Sigmoid colon (tissue), 7 donors: Measurements from ENCODE around the gene RAD23B. TPM values are rescaled to one million over a fixed set of nuclear protein-coding genes. Genes with fewer than 3 reads are reported as not detected.

ENCODE experiments used
- DNase-seq: peaks from one replicate; pipeline ENCODE4 v3.0.0-alpha.2; 2019
- H3K27ac ChIP-seq, 4 donors: fragments of 200-600 bp; sonication (generic); one replicate each; pipeline ENCODE4 v1.5.1; 2016 to 2019; ENCODE audit warnings: mild to moderate bottlenecking in 1 of 4
- H3K27me3 ChIP-seq, 3 donors: fragments of 200-600 bp; sonication (generic); one replicate each; pipeline ENCODE4 v1.5.1; 2019; ENCODE audit warnings: mild to moderate bottlenecking in 1 of 3
- H3K36me3 ChIP-seq, 4 donors: fragments of 200-600 bp; sonication (generic); one replicate each; pipeline ENCODE4 v1.5.1; 2016 to 2019
- H3K4me1 ChIP-seq, 4 donors: fragments of 200-600 bp; sonication (generic); one replicate each; pipeline ENCODE4 v1.5.1; 2017 to 2019
- H3K4me3 ChIP-seq, 4 donors: fragments of 200-600 bp; sonication (generic); one replicate each; pipeline ENCODE4 v1.5.1; 2017 to 2019; ENCODE audit warnings: mild to moderate bottlenecking in 2 of 4, moderate library complexity in 1 of 4
- H3K9me3 ChIP-seq, 4 donors: fragments of 200-600 bp in 3 of 4; sonication (generic) in 3 of 4; one replicate each; pipeline versions ENCODE4 v1.5.1 to v1.6.1; 2013 to 2019
- CTCF ChIP-seq, 4 experiments: fragments of 450-650 bp in 3 of 4; fragments of 200-600 bp in 1 of 4; IDR thresholded peaks; one replicate each; pipeline ENCODE4 v1.5.1; 2016 to 2019; ENCODE audit warnings: antibody characterized with exemption in 4 of 4, mild to moderate bottlenecking in 3 of 4, moderate library complexity in 2 of 4
- EP300 ChIP-seq, 4 donors: sonication (generic); formaldehyde crosslinking; IDR thresholded peaks; one replicate each; pipeline ENCODE4 v1.6.1; 2017; ENCODE audit warnings: antibody characterized with exemption in 4 of 4
- POLR2A ChIP-seq, 2 donors: fragments of 450-650 bp; IDR thresholded peaks; one replicate each; pipeline ENCODE4 v1.6.1; 2016; ENCODE audit warnings: antibody characterized with exemption in 2 of 2, mild to moderate bottlenecking in 2 of 2, moderate library complexity in 2 of 2
- POLR2AphosphoS5 ChIP-seq, 4 donors: sonication (generic); formaldehyde crosslinking; IDR thresholded peaks; one replicate each; pipeline ENCODE4 v1.6.1; 2017; ENCODE audit warnings: antibody characterized with exemption in 4 of 4
- WGBS, 2 donors: extraction: QIAGEN DNeasy Blood & Tissue Kit; methylation state at CpG; one replicate each; pipeline ENCODE4 v1.1.7; 2013; 5-methylcytosine and 5-hydroxymethylcytosine counted together
- intact Hi-C: fragments of 100-400 bp; cut with DNase I; formaldehyde crosslinking; loops from one replicate; pipeline ENCODE4 v1.15.1; 2023
- polyA plus RNA-seq, 3 donors: library from polyadenylated mRNA; stranded (reverse); fragments of 200-250 nt; gene quantifications; one replicate each; pipeline ENCODE4 v1.2.3, GENCODE V29; 2013
- total RNA-seq, 4 donors: library from RNA; depleted of rRNA; stranded (reverse); fragments of >200 nt; gene quantifications; one replicate each; pipeline ENCODE4 v1.1.0, GENCODE V29; 2016
- donor health status: healthy with polysubstance abuse.
- donor health status: Bipolar disorder and iron deficiency.
- donor health status: healthy.

RAD23B gene
- total RNA-seq, result 10 to 100 TPM; 61.9 to 74.3 (median 66.4) TPM
- polyA plus RNA-seq, result 10 to 100 TPM; 58.3 to 66.8 (median 61.2) TPM

DNA sequence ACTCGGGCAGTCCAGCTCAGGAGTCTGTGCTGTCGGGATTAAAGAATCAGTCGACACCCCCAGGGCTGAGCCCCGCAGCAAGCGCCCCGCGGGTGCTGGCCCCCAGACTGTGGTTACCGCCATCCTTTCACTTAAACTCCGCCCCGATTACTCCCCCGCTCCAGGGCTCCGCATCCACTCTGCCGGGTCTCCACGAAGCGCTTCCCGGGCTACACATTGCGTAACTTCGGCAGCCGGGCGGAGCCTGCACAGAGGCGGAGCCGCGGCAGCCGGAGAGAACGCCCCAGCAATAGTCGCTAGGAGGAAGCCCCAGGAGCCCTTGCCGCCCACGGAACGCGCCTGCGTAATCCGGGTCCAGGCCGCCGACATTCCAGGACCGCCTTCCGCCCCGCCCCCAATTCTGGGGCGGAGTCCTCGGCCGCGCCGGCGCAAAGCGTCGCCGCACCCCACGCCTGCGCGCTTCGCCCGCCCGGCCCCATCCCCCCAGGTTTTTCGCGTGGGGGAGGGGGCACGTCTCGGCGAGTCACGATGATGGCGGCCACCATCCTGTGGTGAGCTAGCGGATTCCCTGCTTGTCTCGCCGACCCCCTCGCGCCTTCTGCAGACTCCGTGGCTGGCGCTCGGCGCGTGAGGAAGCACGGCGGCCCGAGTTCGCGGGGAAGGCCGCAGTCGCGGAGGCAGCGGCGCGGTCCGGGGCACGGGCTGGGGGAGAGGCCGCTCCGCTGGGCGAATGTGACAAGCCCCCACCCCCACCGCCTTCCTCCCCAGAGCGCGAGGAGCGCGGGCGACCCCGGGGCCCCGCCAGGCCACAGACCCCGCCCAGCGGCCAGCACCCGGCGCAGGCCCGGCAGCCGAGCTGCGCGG is at the start of gene RAD23B:
Gene RAD23B, plus strand, starts transcription at position 521 of the 864 bp plus-strand sequence. CDS start 351 bp downstream, outside the sequence.
- TF ChIP-seq POLR2A (IDR thresholded peaks at IDR 0.05) (peak; percentile 74 to 81), CTCF (IDR thresholded peaks at IDR 0.05) (no peak), POLR2AphosphoS5 (IDR thresholded peaks at IDR 0.05) (peak; percentile 94 to 97 (median 96)), EP300 (IDR thresholded peaks at IDR 0.05) (peak in 2 of 4 donors; percentile 11 to 39)
- WGBS, 2 donors, result 0 to 1% methylated on average over 101 of the region's 101 CpGs
- Histone ChIP-seq H3K27me3 (no peaks in the 10 kb centered on the region), H3K27ac (peak within 1 kb of the TSS; percentile 99 to 100 (median 99)), H3K9me3 (no peaks in the 10 kb centered on the region), H3K4me3 (peak within 1 kb of the TSS; percentile 94 to 99 (median 96)), H3K4me1 (peaks cover 0 to 46% (median 31%) of the 10 kb centered on the region in 4 donors), H3K36me3 (no peaks in the 10 kb centered on the region)
- intact Hi-C loops, result loop anchor here (10.0 kb wide), 3 partner anchors 352 to 772 kb away; no protein-coding TSS in a partner anchor
- DNase-seq, result peak; percentile 99

GRCh38 chr9:107235765-107236442 is 47.2 kb upstream of the RAD23B start:
- no peak for DNase-seq
- no peaks in the 10 kb centered on the region for H3K4me1 ChIP-seq
- WGBS, 2 donors, result 84 to 90% methylated on average over 3 of the region's 3 CpGs
- no peaks in the 10 kb centered on the region for H3K36me3 ChIP-seq
- H3K4me3 ChIP-seq, result no peak overlapping the region
- intact Hi-C loops, result no loop called here
- H3K9me3 ChIP-seq, result no peaks in the 10 kb centered on the region
- H3K27ac ChIP-seq, result no peak overlapping the region
- H3K27me3 ChIP-seq, result no peaks in the 10 kb centered on the region
- no peak for TF ChIP-seq EP300 (IDR thresholded peaks at IDR 0.05)

DNA sequence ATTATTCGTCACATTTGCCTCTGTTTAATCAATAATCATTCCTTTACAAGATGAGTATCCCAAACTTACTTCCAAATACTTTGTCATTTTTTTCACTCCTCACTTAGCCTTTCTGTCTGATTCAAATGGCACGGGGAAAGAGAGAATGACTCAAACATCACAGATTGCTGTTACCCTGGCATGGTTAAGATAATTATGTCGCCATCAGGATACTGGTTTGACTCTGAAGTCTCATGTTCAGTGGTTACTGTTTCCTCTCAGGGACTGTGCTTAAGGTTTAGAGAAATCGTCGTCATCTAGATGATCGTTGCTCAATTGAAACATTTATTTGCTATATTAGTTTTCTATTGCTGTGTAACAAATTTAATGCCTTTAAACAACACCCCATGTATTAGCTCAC is 45.2 kb upstream of the RAD23B start:
- Histone ChIP-seq H3K27ac (no peak overlapping the region), H3K4me3 (no peak overlapping the region), H3K36me3 (no peaks in the 10 kb centered on the region), H3K4me1 (no peaks in the 10 kb centered on the region), H3K9me3 (no peaks in the 10 kb centered on the region), H3K27me3 (no peaks in the 10 kb centered on the region)
- DNase-seq, result no peak
- TF ChIP-seq CTCF (IDR thresholded peaks at IDR 0.05) (no peak), EP300 (IDR thresholded peaks at IDR 0.05) (no peak), POLR2A (IDR thresholded peaks at IDR 0.05) (no peak), POLR2AphosphoS5 (IDR thresholded peaks at IDR 0.05) (no peak)
- WGBS, 2 donors, result 90 to 93% methylated on average over 6 of the region's 6 CpGs
- intact Hi-C loops, result no loop called here

GRCh38 chr9:107239474-107239873 is 43.6 kb upstream of the RAD23B start:
- WGBS, 2 donors, result 51 to 60% methylated on average over 2 of the region's 2 CpGs
- TF ChIP-seq POLR2A (IDR thresholded peaks at IDR 0.05) (no peak), POLR2AphosphoS5 (IDR thresholded peaks at IDR 0.05) (no peak), EP300 (IDR thresholded peaks at IDR 0.05) (no peak), CTCF (IDR thresholded peaks at IDR 0.05) (no peak)
- intact Hi-C loops, result no loop called here

GRCh38 chr9:107240260-107240659 is 42.8 kb upstream of the RAD23B start:
- Histone ChIP-seq H3K9me3 (no peaks in the 10 kb centered on the region), H3K27me3 (no peaks in the 10 kb centered on the region), H3K4me3 (no peak overlapping the region), H3K36me3 (no peaks in the 10 kb centered on the region), H3K4me1 (peaks cover 0 to 6% (median 0%) of the 10 kb centered on the region in 4 donors), H3K27ac (no peak overlapping the region)
- 88% methylated on average over 2 of the region's 2 CpGs for WGBS, 2 donors
- DNase-seq, result no peak
- intact Hi-C loops, result loop anchor here (5.0 kb wide), 1 partner anchor 102 kb away; no protein-coding TSS in a partner anchor
- TF ChIP-seq CTCF (IDR thresholded peaks at IDR 0.05), result no peak
- TF ChIP-seq POLR2A (IDR thresholded peaks at IDR 0.05), result no peak
- no peak for TF ChIP-seq EP300 (IDR thresholded peaks at IDR 0.05)
- TF ChIP-seq POLR2AphosphoS5 (IDR thresholded peaks at IDR 0.05), result no peak

More at GRCh38 chr9:107239474-107239873, 43.6 kb upstream of the RAD23B start:
- H3K27me3 ChIP-seq, result no peaks in the 10 kb centered on the region
- H3K4me1 ChIP-seq, result peaks cover 0 to 6% (median 0%) of the 10 kb centered on the region in 4 donors
- H3K36me3 ChIP-seq, result no peaks in the 10 kb centered on the region
- H3K27ac ChIP-seq, result no peak overlapping the region
- DNase-seq, result no peak
- H3K4me3 ChIP-seq, result no peak overlapping the region
- H3K9me3 ChIP-seq, result no peaks in the 10 kb centered on the region
